ENCODE data around the gene MARS1. TPM values are rescaled to one million over a fixed set of nuclear protein-coding genes. Genes with fewer than 3 reads are reported as not detected.

MARS1 gene
- total and polyA plus RNA-seq, 7 donors, result 41.2 to 97.4 (median 83.6) TPM

DNA sequence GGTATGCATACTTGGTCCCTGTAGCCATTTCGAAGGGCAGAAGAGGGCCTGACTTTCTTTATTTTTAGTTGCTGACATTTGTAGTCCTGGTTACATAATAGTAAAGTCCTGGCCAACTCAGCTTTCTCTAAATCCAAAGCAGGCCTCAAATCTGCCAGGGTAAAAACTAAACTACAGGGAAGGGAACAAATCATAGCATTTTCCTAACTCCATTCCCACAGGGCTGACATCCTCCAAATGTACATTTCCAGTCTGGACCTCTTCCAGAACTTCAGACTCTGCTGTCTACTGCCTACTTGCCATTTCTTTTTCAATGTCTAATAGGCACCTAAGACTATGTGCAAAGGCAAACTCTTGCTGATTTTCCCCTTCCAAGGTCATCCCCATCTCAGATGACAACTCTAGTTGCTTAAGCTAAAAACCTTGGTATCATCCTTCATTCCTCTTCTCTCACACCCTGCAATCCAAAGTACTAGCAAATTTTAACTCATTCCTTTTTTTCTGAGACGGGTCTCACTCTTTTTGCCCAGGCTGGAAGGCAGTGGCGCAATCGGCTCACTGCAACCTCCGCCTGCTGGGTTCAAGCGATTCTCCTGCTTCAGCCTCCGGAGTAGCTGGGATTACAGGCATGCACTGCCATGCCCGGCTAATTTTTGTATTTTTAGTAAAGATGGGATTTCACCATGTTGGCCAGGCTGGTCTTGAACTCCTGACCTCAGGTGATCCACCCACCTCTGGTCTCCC, 30.5 kb downstream of the MARS1 start:
- no peaks in the 10 kb centered on the region for H3K27me3 ChIP-seq (ENCODE audit: insufficient read depth in 3 of 3, low read length in 2 of 3)
- H3K4me1 ChIP-seq, result peaks cover 35% of the 10 kb centered on the region
- peaks cover 11 to 48% of the 10 kb centered on the region in 2 donors for H3K36me3 ChIP-seq (ENCODE audit: insufficient read depth in 1 of 2, low read depth in 1 of 2)
- no peaks in the 10 kb centered on the region for H3K9me3 ChIP-seq
- TF ChIP-seq, protein P1, sequence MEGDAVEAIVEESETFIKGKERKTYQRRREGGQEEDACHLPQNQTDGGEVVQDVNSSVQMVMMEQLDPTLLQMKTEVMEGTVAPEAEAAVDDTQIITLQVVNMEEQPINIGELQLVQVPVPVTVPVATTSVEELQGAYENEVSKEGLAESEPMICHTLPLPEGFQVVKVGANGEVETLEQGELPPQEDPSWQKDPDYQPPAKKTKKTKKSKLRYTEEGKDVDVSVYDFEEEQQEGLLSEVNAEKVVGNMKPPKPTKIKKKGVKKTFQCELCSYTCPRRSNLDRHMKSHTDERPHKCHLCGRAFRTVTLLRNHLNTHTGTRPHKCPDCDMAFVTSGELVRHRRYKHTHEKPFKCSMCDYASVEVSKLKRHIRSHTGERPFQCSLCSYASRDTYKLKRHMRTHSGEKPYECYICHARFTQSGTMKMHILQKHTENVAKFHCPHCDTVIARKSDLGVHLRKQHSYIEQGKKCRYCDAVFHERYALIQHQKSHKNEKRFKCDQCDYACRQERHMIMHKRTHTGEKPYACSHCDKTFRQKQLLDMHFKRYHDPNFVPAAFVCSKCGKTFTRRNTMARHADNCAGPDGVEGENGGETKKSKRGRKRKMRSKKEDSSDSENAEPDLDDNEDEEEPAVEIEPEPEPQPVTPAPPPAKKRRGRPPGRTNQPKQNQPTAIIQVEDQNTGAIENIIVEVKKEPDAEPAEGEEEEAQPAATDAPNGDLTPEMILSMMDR (IDR thresholded peaks at IDR 0.05), result no peak
- 23 to 55% (median 29%) methylated on average over 8 of the region's 8 CpGs for WGBS, 3 donors
- no peak for ATAC-seq
- no peak for DNase-seq
- intact Hi-C loops (cut with DNase I), result no loop called here
- peak overlapping the region; percentile 96 for H3K4me3 ChIP-seq
- peak overlapping the region; percentile 100 for H3K27ac ChIP-seq

DNA sequence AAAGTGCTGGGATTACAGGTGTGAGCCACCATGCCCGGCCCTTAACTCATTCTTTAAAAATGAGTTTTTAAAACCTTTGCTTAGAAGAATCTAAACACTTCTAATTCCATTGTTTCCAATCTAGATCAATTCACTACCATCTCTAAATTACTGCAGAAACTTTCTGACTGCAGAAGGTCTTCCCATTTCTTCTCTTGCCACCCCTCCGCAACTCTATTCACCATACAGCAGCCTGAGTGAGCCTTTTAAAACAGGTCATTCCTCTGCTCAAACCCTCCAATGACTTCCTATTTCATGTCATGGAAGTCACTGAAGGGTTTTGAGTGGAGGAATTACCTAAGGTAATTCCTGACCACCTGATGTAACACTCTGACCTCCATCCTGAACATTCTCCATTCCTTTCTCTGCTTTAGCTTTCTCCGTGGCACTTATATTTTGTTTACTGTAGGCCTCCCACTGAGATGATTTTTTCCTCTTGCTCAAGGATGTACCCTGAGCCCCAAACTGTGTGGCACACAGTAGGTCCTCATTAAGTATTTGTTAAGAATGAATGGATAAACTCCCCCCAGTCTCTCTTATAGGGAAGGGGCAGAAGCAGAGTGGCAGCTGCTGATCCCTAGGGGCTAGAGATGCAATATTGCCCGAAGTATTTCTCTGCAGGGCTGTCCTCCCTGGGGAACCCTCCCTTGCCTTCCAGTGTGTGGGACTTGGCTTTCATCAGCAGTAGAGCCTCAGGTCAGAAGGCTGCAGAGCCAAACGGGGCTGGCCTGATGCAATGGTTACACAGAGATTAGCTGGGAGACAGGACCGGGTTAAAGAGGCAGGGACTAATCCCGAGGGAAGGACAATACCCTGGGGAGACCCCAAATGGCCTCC, 31.3 kb downstream of the MARS1 start:
- Histone ChIP-seq H3K36me3 (ENCODE audit: insufficient read depth in 1 of 2, low read depth in 1 of 2) (peaks cover 11 to 43% of the 10 kb centered on the region in 2 donors), H3K27ac (peak overlapping the region; percentile 100), H3K4me1 (peaks cover 42% of the 10 kb centered on the region), H3K9me3 (no peaks in the 10 kb centered on the region), H3K4me3 (peak overlapping the region; percentile 96), H3K27me3 (ENCODE audit: insufficient read depth in 3 of 3, low read length in 2 of 3) (no peaks in the 10 kb centered on the region)
- DNase-seq (peak; percentile 55 to 76), ATAC-seq (no peak)
- intact Hi-C loops (cut with DNase I), result no loop called here
- 14 to 27% (median 17%) methylated on average over 7 of the region's 7 CpGs for WGBS, 3 donors
- TF ChIP-seq, protein P1 (IDR thresholded peaks at IDR 0.05), result no peak

DNA sequence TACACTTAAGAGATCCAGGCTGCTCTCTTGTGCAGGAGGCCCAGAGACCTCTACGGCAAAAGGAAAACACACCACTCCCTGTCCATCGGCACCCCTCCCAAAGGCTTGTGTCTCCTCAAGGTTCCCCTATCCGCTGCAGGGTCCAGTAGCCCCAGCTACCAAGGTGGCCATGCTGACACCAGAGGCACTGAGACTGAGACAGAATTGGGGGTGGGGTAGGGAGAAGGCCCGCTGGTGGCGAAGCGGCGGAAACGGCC, 31.9 kb downstream of the MARS1 start:
- H3K27me3 ChIP-seq (ENCODE audit: insufficient read depth in 3 of 3, low read length in 2 of 3), result no peaks in the 10 kb centered on the region
- peak overlapping the region; percentile 96 for H3K4me3 ChIP-seq
- peak overlapping the region; percentile 100 for H3K27ac ChIP-seq
- intact Hi-C loops (cut with DNase I), result loop anchor here in 1 of 2 donors (5.0 kb wide), 1 partner anchor 32 kb away; the partner anchor contains the start of gene MARS1
- H3K9me3 ChIP-seq, result no peaks in the 10 kb centered on the region
- no peak for ATAC-seq
- no peak for DNase-seq
- H3K36me3 ChIP-seq (ENCODE audit: insufficient read depth in 1 of 2, low read depth in 1 of 2), result peaks cover 11 to 43% of the 10 kb centered on the region in 2 donors
- H3K4me1 ChIP-seq, result peaks cover 47% of the 10 kb centered on the region
- TF ChIP-seq, protein P1 (IDR thresholded peaks at IDR 0.05), result no peak
- 0% methylated on average over 8 of the region's 8 CpGs for WGBS, 3 donors

DNA sequence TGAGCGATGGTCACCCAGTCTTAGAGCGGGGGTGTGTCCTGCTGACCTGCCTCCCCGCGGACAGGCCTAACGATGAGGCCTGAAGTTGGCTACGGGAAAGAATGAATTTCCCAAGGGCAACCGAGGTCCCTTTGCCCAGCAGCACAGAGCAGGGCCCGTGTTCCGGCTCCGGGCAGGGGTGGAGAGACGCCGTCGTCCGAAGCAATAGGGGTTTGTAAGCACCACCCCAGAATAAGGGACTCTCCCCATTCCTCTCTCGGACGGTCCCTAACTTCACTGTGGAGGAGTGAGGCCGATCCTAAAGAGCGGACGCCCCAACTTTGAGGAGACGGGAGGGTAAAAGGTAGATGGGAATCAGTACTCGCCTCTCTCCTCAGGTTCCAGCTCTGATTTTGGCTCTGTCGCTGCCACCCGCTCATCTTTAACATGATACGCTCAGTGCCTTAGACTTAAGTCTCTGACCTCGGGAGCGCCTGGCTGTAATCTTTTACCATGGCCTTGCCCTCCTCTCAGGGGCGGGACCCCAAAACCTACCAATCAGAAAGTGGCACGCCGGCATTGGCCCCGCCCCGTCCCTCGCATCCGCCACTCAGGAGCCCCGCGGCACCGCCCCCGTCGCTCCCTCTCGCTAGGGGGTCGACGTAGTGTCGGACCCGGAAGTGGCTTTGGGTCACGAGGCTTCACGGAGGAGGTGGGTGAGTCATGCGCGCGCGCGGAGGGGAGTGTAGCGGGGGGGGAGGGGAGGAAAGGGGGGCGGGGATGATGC, 32.4 kb downstream of the MARS1 start, which contains the start of gene DDIT3:
DDIT3 (minus strand) TSS at position 462 of the 766 bp plus-strand sequence. CDS start 3,108 bp downstream, outside the sequence.
- 1% methylated on average over 41 to 52 of the region's 52 CpGs for WGBS, 3 donors
- peak; percentile 81 to 85 (median 82) for ATAC-seq
- intact Hi-C loops (cut with DNase I), result loop anchor here in 1 of 2 donors (5.0 kb wide), 1 partner anchor 33 kb away; the partner anchor contains the start of gene MARS1

More for the DNA sequence above, 32.4 kb downstream of the MARS1 start, which contains the start of gene DDIT3:
- Histone ChIP-seq H3K9me3 (no peaks in the 10 kb centered on the region), H3K4me1 (peaks cover 50% of the 10 kb centered on the region), H3K36me3 (ENCODE audit: insufficient read depth in 1 of 2, low read depth in 1 of 2) (peaks cover 11 to 43% of the 10 kb centered on the region in 2 donors), H3K4me3 (peak within 1 kb of the TSS; percentile 96), H3K27me3 (ENCODE audit: insufficient read depth in 3 of 3, low read length in 2 of 3) (no peaks in the 10 kb centered on the region), H3K27ac (peak within 1 kb of the TSS; percentile 100)
- DNase-seq, result peak; percentile 100
- TF ChIP-seq, protein P1 (IDR thresholded peaks at IDR 0.05), result no peak

All from psoas muscle (tissue), 8 donors.